Uterus (tissue), 4 donors: ENCODE data around the gene GRM3. TPM values are rescaled to one million over a fixed set of nuclear protein-coding genes. Genes with fewer than 3 reads are reported as not detected.

Experiments
- DNase-seq, 2 donors: peaks; one replicate each; pipeline ENCODE4 v3.0.0-alpha.2; 2019 to 2020
- H3K27ac ChIP-seq, 2 donors: fragments of 200-600 bp; sonication (generic); 1 replicate in 1 of 2; 2 replicates in 1 of 2; pipeline ENCODE4 v1.5.1; 2016 to 2018
- H3K27me3 ChIP-seq, 2 donors: fragments of 200-600 bp; sonication (generic); one replicate each; pipeline ENCODE4 v1.5.1; 2018 to 2019; ENCODE audit warnings: control low read depth in 1 of 2
- H3K36me3 ChIP-seq, 2 donors: fragments of 200-600 bp; sonication (generic); one replicate each; pipeline ENCODE4 v1.5.1; 2019; ENCODE audit warnings: control low read depth in 1 of 2
- H3K4me1 ChIP-seq, 2 donors: fragments of 200-600 bp; sonication (generic); one replicate each; pipeline ENCODE4 v1.5.1; 2018 to 2019; ENCODE audit warnings: control low read depth in 1 of 2
- H3K4me3 ChIP-seq, 2 donors: fragments of 200-600 bp; sonication (generic); 1 replicate in 1 of 2; 2 replicates in 1 of 2; pipeline ENCODE4 v1.5.1; 2018 to 2019; ENCODE audit warnings: mild to moderate bottlenecking in 1 of 2
- H3K9me3 ChIP-seq, 2 donors: fragments of 200-600 bp; sonication (generic); one replicate each; pipeline ENCODE4 v1.5.1; 2019; ENCODE audit warnings: control low read depth in 1 of 2
- POLR2A ChIP-seq, 2 donors: fragments of 450-650 bp; IDR thresholded peaks; one replicate each; pipeline ENCODE4 v1.6.1; 2016; ENCODE audit warnings: antibody characterized with exemption in 2 of 2, mild to moderate bottlenecking in 1 of 2, moderate library complexity in 1 of 2
- intact Hi-C: fragments of 100-400 bp; cut with DNase I; formaldehyde crosslinking; loops from one replicate; pipeline ENCODE4 v1.15.1; 2023; ENCODE audit warnings: low total_unique reads
- total RNA-seq, 4 donors: library from RNA; depleted of rRNA in 3 of 4; stranded (reverse); fragments of >200 nt in 3 of 4; gene quantifications; one replicate each; pipeline versions ENCODE4 v1.1.0 to v1.2.4, GENCODE V29; 2014 to 2023
- TF ChIP-seq, protein P1 (sequence below), 4 experiments: fragments of 200-600 bp in 2 of 4; fragments of 450-650 bp in 2 of 4; sonication (generic) in 2 of 4; IDR thresholded peaks; one replicate each; pipeline ENCODE4 v1.5.1; 2016 to 2019; ENCODE audit warnings: antibody characterized with exemption in 4 of 4, mild to moderate bottlenecking in 2 of 4, moderate library complexity in 1 of 4
- donor health status: DM: yes; HTN: yes; CAD: no.

The GRM3 gene
- total RNA-seq, 4 donors from 2014 or later, result 2.1 TPM; not detected in 3

DNA sequence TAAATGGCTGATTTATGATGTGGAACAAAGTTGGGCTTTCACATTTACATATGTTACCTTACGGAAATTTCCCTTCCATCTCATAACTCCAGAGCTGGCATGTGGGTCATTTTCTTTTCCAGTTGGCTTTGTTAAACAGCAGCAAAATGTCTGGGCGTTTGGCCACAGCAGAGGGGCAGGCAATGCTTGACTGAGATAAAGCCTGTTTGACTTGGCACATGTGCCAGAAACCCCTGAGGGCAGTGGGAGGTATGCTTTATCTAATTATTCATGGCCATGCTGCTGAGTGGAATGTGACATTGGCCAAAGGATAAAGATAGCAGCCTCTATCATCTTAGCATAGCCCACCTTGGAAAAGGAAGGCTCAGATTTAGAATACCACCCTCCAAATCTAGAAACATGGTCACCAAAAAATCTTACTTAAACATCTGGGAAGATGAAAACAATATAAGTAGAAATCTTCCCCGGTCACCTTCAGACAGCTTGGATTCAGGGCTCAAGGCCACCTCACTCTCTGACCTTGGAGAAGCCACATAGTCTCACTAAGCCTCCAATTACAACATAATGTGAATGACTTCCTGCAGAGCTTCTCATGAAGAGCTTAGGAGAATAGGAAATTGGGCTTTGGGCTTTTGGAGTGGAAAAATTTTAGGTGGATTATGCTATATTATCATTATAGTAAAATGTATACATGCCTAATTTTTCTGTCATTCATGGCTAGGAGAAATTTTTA is 101.5 kb downstream of the GRM3 start:
- Histone ChIP-seq H3K4me1 (no peaks in the 10 kb centered on the region), H3K36me3 (no peaks in the 10 kb centered on the region), H3K27ac (no peak overlapping the region), H3K9me3 (no peaks in the 10 kb centered on the region), H3K27me3 (no peaks in the 10 kb centered on the region), H3K4me3 (no peak overlapping the region)
- TF ChIP-seq, protein P1, sequence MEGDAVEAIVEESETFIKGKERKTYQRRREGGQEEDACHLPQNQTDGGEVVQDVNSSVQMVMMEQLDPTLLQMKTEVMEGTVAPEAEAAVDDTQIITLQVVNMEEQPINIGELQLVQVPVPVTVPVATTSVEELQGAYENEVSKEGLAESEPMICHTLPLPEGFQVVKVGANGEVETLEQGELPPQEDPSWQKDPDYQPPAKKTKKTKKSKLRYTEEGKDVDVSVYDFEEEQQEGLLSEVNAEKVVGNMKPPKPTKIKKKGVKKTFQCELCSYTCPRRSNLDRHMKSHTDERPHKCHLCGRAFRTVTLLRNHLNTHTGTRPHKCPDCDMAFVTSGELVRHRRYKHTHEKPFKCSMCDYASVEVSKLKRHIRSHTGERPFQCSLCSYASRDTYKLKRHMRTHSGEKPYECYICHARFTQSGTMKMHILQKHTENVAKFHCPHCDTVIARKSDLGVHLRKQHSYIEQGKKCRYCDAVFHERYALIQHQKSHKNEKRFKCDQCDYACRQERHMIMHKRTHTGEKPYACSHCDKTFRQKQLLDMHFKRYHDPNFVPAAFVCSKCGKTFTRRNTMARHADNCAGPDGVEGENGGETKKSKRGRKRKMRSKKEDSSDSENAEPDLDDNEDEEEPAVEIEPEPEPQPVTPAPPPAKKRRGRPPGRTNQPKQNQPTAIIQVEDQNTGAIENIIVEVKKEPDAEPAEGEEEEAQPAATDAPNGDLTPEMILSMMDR (IDR thresholded peaks at IDR 0.05), result no peak
- TF ChIP-seq POLR2A (IDR thresholded peaks at IDR 0.05), result no peak
- DNase-seq, result no peak
- intact Hi-C loops, result no loop called here

DNA sequence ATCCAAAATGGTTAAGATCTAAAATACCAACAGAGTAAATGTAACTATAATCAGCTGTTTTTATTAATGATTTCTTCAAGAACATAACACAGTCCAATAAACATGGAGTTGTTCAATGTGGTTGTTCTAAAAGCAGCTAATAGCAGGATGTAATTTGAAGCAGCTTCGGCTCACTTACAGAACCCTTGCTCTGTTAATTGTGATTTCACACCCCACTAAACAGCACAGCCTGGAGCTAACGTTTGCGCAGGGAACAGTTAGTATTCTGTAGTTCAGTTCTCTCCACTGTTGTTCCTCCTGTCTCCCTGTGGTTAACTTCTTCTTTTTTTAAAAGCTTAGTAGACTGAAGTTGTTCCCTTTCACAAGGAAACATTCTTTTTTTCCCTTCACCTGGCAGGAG is 104.0 kb downstream of the GRM3 start:
- intact Hi-C loops, result no loop called here
- TF ChIP-seq POLR2A (IDR thresholded peaks at IDR 0.05), result no peak
- no peak for DNase-seq
- no peaks in the 10 kb centered on the region for H3K36me3 ChIP-seq
- H3K9me3 ChIP-seq, result no peaks in the 10 kb centered on the region
- no peak overlapping the region for H3K27ac ChIP-seq
- H3K4me1 ChIP-seq, result no peaks in the 10 kb centered on the region
- no peak overlapping the region for H3K4me3 ChIP-seq
- no peaks in the 10 kb centered on the region for H3K27me3 ChIP-seq

DNA sequence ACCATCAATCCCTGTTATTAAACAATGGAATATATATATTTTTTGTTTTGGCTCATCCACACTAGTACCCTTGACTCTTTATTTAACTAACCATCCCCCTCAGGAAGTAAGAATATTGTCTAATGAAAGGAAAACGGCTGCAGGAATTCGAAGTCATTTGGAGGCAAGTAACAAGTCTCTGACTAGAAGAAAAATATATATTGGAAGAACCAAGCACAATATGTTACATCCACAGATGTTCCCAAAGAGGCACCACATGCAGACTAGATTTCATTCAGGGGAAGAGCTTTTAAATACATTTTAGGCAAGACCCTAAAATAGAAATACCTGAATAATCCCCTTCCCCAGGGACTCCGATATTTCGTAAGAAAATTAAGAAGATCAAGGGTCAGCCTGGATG is 104.5 kb downstream of the GRM3 start:
- Histone ChIP-seq H3K4me1 (no peaks in the 10 kb centered on the region), H3K27me3 (no peaks in the 10 kb centered on the region), H3K4me3 (no peak overlapping the region), H3K36me3 (no peaks in the 10 kb centered on the region), H3K9me3 (no peaks in the 10 kb centered on the region), H3K27ac (no peak overlapping the region)
- no peak for TF ChIP-seq POLR2A (IDR thresholded peaks at IDR 0.05)
- DNase-seq, result no peak
- intact Hi-C loops, result no loop called here

DNA sequence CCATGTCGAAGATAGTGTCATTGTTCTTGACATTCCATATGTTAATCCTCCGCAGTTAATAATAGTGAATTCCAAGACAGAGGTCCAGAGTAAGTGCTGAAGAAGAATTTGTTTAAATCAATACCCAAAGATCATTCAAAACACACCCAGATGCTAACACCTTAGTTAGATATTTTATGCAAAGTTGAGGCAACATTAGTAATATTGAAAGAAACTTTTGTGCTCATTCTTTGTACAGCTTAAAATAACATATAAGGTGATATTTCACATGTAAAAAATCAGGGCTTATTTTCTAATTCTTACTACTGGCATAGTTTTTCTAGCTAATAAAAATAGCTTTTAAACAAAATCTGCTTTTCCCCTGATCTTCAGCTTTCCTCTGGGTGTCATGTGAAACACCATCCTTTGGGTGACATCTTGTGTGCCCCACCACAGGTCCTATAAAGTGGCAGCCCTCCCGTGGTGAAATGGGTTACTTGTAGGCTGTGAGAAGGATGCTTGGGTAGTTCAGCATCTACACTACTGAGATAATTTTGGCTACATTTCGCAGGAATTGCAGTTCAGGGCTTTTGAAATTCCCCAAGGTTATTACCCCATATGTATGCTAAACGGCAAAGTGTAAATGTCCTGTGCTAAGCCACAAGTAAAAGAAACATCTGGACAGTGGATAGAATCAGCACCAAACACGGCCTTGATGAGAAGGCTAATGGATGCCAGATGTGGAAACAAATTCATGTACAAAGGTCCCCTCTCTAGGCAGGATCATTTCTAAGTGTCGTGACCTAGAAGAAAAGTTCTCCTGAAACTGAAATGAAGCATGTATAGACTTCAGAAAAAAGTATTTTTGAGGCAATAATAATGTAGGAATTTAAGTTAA is 105.4 kb downstream of the GRM3 start:
- Histone ChIP-seq H3K4me3 (no peak overlapping the region), H3K27me3 (no peaks in the 10 kb centered on the region), H3K36me3 (no peaks in the 10 kb centered on the region), H3K4me1 (no peaks in the 10 kb centered on the region), H3K9me3 (no peaks in the 10 kb centered on the region), H3K27ac (no peak overlapping the region)
- DNase-seq, result no peak
- intact Hi-C loops, result no loop called here
- TF ChIP-seq POLR2A (IDR thresholded peaks at IDR 0.05), result no peak
- TF ChIP-seq, protein P1 (IDR thresholded peaks at IDR 0.05), result no peak

DNA sequence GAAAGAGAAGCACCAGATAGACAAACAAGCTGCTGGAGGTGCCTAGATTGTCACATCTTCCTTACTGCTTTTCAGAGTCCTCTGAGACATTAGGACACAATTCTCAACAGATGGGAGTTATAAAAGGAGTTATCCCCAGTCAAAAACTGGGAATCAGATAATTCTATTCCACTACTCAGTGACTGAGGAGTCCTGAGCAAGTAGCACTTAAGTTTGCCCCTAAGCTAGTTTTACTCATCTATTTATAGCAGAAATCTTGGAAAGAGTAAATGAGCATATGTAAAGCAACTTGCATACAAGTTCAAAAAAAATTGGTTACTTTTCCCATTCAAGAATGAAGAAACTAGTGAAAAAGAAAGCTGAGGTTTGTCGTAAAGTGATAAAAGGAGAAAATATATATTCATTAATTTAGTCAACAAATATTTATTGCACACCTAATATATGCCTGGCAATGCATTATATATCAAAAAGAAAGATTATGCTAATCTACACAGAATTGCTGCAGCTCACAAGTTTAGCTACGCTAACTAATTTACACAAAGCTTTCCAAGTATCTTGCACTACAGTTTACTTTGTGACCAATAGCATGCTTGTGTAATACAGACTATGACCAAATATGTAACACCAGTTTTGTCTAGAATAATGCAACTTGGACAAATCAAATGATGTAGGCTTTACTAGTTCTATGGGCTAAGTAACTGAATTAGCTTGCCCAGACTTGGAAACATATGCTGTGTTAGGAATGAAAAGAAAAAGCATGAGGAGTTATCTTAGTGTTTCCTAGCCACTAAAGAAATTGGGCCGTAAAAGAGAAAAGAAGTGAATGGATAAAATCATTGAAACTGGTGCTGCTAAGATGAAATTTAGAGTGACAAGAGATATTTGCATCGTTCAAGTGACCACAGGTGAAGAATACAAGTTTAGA is 106.3 kb downstream of the GRM3 start:
- intact Hi-C loops, result no loop called here
- TF ChIP-seq, protein P1 (IDR thresholded peaks at IDR 0.05), result no peak
- no peak for TF ChIP-seq POLR2A (IDR thresholded peaks at IDR 0.05)
- Histone ChIP-seq H3K9me3 (no peaks in the 10 kb centered on the region), H3K27me3 (no peaks in the 10 kb centered on the region), H3K36me3 (no peaks in the 10 kb centered on the region), H3K4me1 (no peaks in the 10 kb centered on the region), H3K4me3 (no peak overlapping the region), H3K27ac (no peak overlapping the region)
- DNase-seq, result no peak
